NCI-H2171 treated with DMSO at 0.1 percent for 48 hours (cell line): ENCODE measurements around the gene NOS1AP.
"Not testable (repeated sequence)": the region's sequence is repeated elsewhere in the genome, so short reads cannot be mapped to it uniquely, and the experiment has no call there.

Experiments
- DNase-seq: peaks from one replicate; lab custom pipeline; 2025; lab: John Stamatoyannopoulos, UW

NOS1AP gene

DNA sequence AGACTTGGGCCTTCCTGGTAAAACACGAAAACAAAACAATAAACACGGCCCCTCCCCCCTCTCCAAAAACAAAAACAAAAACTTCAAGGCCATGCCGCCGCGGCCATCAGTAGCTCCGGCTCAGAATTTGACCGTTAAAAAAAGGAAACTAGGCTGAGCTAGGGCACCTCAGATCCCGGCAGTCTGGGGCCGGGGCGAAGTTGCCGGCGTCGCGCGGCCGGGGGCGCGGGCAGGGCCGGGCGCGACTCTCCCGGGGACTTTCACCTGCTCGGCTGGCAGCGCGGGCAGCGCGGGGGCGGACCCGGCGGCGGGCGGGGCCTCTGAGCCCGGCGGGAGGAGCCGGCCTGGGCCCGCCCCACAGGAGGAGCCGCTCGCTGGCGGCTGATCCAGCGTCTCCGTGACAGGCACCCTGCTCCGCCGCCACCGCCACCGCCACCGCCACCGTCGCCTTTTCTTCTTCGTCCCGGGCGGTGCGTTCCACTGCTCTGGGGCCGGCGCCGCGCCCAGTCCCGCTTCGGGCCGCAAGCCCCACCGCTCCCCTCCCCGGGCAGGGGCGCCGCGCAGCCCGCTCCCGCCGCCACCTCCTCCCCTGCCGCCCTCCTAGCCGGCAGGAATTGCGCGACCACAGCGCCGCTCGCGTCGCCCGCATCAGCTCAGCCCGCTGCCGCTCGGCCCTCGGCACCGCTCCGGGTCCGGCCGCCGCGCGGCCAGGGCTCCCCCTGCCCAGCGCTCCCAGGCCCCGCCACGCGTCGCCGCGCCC, at the start of gene NOS1AP:
Gene NOS1AP (plus strand): TSS at position 358 of the 760 bp plus-strand sequence. CDS start 487 bp downstream, outside the sequence.
- DNase-seq: peak; percentile 63

GRCh38 chr1:162020150-162020549, 49.3 kb upstream of the NOS1AP start:
- no peak for DNase-seq

- no peak for DNase-seq
Measured at GRCh38 chr1:162021124-162021523, 48.4 kb upstream of the NOS1AP start.

DNA sequence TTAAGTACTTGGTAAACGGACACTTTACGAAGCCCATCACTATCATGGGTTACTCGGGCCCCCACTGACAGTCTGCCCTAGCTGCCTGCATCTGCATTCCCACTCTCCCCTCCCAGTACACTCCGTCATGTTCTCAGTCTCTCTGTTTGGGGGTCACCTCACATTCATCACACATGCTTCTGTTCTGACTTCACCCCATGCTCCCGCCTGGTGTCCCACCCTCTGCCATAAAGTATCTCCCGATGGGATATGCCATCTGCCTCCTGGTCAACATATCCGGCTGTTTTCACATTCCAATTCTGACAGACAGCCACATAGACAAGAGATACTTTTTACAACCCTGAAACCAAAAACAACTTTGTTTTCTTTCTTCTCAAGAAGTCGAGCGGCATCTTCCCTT, 46.9 kb upstream of the NOS1AP start:
- no peak for DNase-seq

DNA sequence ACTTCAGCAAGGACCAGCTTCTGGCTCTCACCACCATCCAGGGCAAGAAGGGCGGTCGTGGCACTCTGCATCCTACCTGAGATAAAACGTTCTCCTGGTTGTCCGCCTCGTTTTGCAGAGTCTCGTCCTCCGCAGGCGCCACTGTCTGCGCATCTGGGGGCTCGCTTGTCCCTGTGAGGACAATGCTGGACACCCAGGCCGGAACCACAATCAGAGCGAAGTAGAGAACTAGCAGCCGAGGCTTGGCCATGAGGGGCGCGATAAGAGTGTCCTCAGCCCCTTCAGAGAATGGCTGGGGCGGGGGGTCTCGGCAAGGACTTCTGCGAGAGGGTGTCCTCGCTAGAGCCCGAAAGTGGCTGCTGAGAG, 46.3 kb upstream of the NOS1AP start:
- DNase-seq: no peak

- peak; percentile 44 for DNase-seq
Measured at GRCh38 chr1:162023547-162024501, 45.7 kb upstream of the NOS1AP start, which contains the start of gene OLFML2B. TSS of gene OLFML2B (minus strand) at chr1:162023869. CDS start at chr1:162023430, 439 bp downstream.

DNA sequence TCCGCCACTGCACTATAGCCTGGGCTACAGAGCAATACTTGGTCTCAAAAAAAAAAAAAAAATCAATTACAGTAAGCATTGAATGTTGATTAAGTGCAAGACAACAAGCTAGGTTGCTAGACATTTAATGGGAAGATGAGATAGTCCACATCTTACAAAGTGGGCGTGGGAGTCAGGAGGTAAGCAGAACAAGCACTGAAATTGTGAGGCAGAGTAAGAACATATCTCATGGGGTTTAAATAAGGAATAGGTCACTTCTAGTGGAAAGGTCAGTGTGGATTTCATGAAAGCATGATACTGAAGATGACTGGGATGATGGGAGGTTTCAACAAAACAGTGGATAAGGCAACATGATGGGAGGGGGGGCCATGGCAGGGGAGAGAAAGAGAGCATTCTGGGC, 44.0 kb upstream of the NOS1AP start:
- no peak for DNase-seq

GRCh38 chr1:162026881-162027280, 42.6 kb upstream of the NOS1AP start:
- DNase-seq: no peak

DNA sequence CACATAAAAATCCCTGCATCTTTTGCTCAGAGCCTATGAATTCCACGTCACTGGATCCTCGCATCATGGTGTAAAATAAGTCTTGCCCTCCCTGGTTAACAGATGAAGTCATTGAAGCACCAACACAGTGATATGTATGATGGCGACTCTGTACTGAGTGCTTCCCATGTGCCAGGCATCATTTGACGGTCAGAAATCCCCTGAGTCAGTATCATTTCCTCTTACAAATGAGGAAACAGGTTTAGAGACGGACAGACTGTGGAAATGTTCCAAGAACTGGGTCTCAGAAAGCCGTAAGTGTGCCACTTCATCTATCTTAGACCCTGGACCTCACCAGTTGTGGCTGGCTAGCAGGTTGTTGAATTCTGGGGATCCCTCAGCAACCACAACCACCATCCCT, 40.8 kb upstream of the NOS1AP start:
- no peak for DNase-seq

- DNase-seq: peak; percentile 63
Measured at GRCh38 chr1:162029157-162029556, 40.3 kb upstream of the NOS1AP start.

GRCh38 chr1:162030759-162031280, 38.7 kb upstream of the NOS1AP start:
- DNase-seq: no peak

DNA sequence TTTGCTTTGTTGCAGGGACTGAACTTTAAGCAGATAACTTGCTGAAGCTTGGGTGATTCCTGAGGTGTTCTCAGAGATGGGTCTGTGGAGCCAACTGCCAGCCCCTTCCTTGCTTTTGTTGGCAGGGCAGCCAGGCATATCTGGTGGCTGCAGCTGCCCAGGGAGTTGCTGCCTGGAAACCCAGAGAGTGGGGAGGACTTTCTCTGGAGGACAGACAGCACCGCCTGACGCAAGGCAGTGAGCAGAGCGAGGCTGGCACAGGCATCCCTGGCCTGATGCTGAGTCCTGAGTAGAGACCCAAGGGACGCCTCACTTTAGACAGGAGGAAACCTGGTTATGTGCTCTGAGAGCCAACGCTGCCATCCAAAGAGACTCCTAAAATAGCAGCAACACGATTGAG, 36.1 kb upstream of the NOS1AP start:
- no peak for DNase-seq

GRCh38 chr1:162035241-162035640, 34.2 kb upstream of the NOS1AP start:
- DNase-seq: no peak

GRCh38 chr1:162036163-162036562, 33.3 kb upstream of the NOS1AP start:
- no peak for DNase-seq

GRCh38 chr1:162038624-162039023, 30.9 kb upstream of the NOS1AP start:
- DNase-seq: no peak

GRCh38 chr1:162040001-162040400, 29.5 kb upstream of the NOS1AP start:
- DNase-seq: no peak

DNA sequence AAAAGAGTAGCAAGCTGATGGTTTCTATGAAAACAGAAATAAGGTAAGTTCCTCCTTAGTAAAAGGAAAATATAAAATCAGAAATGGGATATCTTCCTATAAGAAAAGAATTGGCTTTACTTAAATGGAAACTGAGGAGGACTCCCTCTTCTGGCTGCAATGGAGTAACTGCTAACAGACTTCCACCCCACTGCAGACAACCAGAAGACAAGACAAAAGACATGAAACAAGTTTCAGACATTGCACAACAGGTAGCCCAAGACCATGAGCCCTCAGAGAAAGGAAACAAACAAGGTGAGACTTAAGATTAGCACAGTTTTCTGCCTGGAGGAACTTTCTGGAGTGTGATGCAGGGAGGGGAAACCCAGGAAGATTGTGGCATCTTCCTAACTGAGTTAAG, 28.8 kb upstream of the NOS1AP start:
- DNase-seq: no peak

GRCh38 chr1:162042361-162042760, 27.1 kb upstream of the NOS1AP start:
- no peak for DNase-seq

GRCh38 chr1:162046921-162047320, 22.6 kb upstream of the NOS1AP start:
- no peak for DNase-seq

DNA sequence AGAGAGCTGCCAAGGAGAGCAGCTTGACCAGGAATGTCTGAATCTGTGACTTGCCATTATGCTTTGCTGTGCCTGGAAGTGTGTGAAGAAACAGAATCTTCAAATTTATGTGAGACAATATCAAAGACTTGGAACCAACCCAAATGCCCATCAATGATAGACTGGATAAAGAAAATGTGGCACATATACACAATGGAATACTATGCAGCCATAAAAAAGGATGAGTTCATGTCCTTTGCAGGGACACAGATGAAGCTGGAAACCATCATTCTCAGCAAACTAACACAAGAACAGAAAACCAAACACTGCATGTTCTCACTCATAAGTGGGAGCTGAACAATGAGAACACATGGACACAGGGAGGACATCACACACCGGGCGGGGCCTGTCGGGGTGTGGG, 15.5 kb upstream of the NOS1AP start:
- not testable (repeated sequence) for DNase-seq

DNA sequence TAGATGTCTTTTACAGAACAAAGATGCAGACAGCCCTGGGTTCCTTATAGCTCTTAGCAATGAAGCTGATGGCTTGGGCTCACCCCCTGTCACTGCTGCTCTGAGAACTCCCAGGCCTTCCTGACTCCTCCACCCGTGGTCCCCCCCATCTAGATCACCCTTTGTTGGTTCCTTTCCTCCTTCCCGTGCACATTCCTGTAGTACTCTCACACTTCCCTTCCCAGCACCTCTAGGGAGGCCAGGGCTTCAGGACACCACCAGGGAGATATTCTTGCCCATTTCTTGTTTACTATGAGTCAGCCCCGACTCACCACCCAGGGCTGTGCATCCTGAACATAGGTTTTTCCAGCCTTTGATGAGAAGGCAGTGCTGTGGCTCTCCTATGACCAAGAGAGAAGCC, 14.4 kb upstream of the NOS1AP start:
- DNase-seq: no peak

DNA sequence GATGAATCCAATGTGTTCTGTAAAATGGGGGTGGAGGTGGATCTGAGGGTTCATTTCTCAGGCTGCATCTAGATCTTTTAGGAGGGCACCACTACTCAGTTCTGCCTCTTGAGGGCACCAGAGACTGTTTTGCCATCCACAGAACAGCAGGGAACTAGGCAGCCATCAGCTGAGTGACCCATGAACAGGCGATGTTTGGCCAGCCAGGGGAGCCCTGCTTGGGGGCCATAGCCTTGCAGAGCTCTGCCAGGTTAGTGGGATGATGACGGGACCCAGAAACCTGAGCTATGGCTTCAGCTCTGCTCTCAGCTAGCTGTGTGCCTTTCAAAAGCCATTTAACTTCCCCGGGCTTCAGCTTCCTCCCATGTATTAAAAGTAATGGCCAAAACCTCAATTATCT, 13.4 kb upstream of the NOS1AP start:
- peak; percentile 54 for DNase-seq

DNA sequence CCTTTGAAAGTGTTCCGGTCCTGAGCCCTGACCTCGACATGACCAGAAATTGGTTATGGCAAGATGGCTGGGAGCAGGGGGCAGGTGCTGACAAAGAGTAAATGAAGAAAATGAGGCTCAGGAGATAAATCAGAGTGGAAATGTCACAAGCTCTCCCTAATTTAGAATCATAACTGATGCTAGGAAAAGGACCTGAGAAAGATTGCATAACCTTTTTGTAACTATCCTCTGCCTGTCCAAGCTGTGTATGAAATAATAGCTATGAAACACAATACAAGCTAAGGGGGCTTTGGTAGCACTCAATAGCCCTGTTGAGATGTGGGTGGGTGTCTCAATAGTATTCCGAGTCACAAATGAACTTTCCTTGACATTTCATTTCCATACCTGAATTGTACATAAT, 12.9 kb upstream of the NOS1AP start:
- DNase-seq: no peak
